ENCODE data around the gene KATNB1. TPM values are rescaled to one million over a fixed set of nuclear protein-coding genes. Genes with fewer than 3 reads are reported as not detected.
"Not testable (repeated sequence)": the region's sequence is repeated elsewhere in the genome, so short reads cannot be mapped to it uniquely, and the experiment has no call there.

KATNB1 gene
- total RNA-seq, 2 donors from 2014 or later = 9.0 to 16.2 TPM

DNA sequence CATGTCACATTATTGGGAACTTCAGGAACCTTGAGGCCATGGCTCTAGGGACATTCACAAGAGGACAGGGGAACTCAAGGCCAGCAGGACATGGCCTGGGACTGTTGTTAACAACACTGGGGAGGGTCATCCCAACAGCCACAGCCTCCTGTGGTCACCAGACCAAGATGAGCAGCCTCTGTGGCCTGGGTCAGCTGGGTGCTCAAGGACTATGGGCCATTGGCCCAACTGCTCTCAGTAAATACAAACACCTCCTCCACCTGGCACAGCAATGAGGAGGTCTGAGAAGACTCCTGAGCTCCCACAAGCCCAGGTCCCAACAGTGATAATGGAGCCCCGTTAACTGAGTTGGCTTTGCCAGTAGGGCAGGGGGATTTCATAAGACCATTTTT, 45.8 kb downstream of the KATNB1 start:
- TF ChIP-seq CTCF (IDR thresholded peaks at IDR 0.05) = no peak
- H3K27me3 ChIP-seq (replicated peaks; ENCODE audit: insufficient read depth) = no peaks in the 10 kb centered on the region
- no peak for DNase-seq (ENCODE audit: low spot score)
- H3K36me3 ChIP-seq = peaks cover 7% of the 10 kb centered on the region
- no peak for ATAC-seq (ENCODE audit: insufficient number of reproducible peaks, low FRiP score, low read depth)
- no peaks in the 10 kb centered on the region for H3K4me1 ChIP-seq (ENCODE audit: control insufficient read depth in 1 of 2, low read depth in 2 of 2)
- H3K4me3 ChIP-seq = no peak overlapping the region
- H3K27ac ChIP-seq = no peak overlapping the region
- H3K9me3 ChIP-seq = no peaks in the 10 kb centered on the region

GRCh38 chr16:57781741-57782606, 46.4 kb downstream of the KATNB1 start:
- Histone ChIP-seq H3K27me3 (replicated peaks; ENCODE audit: insufficient read depth) (no peaks in the 10 kb centered on the region), H3K36me3 (peaks cover 7% of the 10 kb centered on the region), H3K4me1 (ENCODE audit: control insufficient read depth in 1 of 2, low read depth in 2 of 2) (no peaks in the 10 kb centered on the region), H3K27ac (no peak overlapping the region), H3K4me3 (no peak overlapping the region), H3K9me3 (no peaks in the 10 kb centered on the region)
- ATAC-seq (ENCODE audit: insufficient number of reproducible peaks, low FRiP score, low read depth) (no peak), DNase-seq (ENCODE audit: low spot score) (no peak)
- TF ChIP-seq CTCF (IDR thresholded peaks at IDR 0.05) = no peak

DNA sequence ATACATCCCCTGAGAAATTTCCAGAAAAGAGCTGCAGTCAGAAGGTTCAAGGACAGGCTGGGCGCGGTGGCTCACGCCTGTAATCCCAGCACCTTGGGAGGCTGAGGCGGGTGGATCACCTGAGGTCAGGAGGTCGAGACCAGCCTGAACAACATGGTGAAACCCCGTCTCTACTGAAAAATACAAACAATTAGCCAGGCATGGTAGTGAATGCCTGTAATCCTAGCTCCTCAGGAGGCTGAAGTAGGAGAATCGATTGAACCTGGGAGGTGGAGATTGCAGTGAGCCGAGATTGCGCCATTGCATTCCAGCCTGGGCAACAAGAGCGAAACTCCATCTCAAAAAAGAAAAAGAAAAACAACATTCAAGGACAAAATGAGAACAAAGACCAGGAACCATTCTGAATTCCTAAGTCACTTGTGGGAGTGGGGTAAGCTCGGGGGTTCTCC, 47.1 kb downstream of the KATNB1 start:
- not testable (repeated sequence) for H3K36me3 ChIP-seq; H3K4me1 ChIP-seq (ENCODE audit: control insufficient read depth in 1 of 2, low read depth in 2 of 2); H3K27me3 ChIP-seq (replicated peaks; ENCODE audit: insufficient read depth); H3K27ac ChIP-seq; H3K4me3 ChIP-seq; H3K9me3 ChIP-seq; ATAC-seq (ENCODE audit: insufficient number of reproducible peaks, low FRiP score, low read depth); DNase-seq (ENCODE audit: low spot score)

DNA sequence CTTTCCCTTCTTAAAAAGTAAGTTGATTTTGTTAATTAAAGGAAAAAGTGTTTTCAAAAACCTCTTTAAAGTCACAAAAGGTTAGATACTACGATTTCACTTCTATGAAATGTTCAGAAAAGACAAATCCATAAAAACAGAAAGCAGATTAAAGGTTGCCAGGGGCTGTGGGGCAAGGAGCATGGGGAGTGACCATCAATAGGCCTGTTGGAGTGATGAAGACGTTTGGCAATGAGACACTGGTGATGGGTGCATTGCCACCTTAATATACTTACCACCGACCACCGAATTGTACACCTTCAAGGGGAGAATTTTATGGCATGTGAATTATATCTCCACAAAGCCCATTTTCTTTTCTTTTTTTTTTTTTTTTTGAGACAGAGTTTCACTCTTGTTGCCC, 47.5 kb downstream of the KATNB1 start:
- ATAC-seq (ENCODE audit: insufficient number of reproducible peaks, low FRiP score, low read depth) (no peak), DNase-seq (ENCODE audit: low spot score) (no peak)
- Histone ChIP-seq H3K27ac (no peak overlapping the region), H3K36me3 (peaks cover 7% of the 10 kb centered on the region), H3K4me1 (ENCODE audit: control insufficient read depth in 1 of 2, low read depth in 2 of 2) (no peaks in the 10 kb centered on the region), H3K9me3 (no peaks in the 10 kb centered on the region), H3K27me3 (replicated peaks; ENCODE audit: insufficient read depth) (no peaks in the 10 kb centered on the region), H3K4me3 (no peak overlapping the region)
- no peak for TF ChIP-seq CTCF (IDR thresholded peaks at IDR 0.05)

DNA sequence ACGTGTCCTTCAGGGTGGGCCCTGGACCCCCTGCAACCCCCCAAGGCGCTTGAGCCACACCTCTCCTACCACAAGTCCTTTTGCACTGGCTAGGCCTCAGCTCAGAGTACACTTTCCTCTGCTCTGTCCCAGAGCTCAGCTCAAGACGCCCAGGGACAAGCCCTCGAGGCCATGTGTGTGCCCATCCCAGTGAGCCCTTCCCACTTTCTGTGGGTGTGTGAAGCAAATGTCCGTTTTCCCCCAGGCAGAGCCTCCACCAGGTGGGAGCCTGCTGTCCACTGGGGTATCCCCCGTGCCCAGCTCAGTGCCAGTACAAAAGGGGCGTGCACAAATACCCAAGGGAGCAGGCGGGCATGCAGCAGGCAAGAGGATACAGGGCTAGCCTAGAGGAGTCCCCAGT, 48.3 kb downstream of the KATNB1 start:
- Histone ChIP-seq H3K27me3 (replicated peaks; ENCODE audit: insufficient read depth) (no peaks in the 10 kb centered on the region), H3K9me3 (no peaks in the 10 kb centered on the region), H3K27ac (no peak overlapping the region), H3K4me3 (no peak overlapping the region), H3K36me3 (peaks cover 10% of the 10 kb centered on the region), H3K4me1 (ENCODE audit: control insufficient read depth in 1 of 2, low read depth in 2 of 2) (no peaks in the 10 kb centered on the region)
- DNase-seq (ENCODE audit: low spot score) (no peak), ATAC-seq (ENCODE audit: insufficient number of reproducible peaks, low FRiP score, low read depth) (no peak)
- no peak for TF ChIP-seq CTCF (IDR thresholded peaks at IDR 0.05)
